HG02588 (cell line): ENCODE data around the gene CYTH1.
A peak's percentile ranks its signal among the peaks of the same experiment; 100 is the strongest.

Experiments
- ATAC-seq: cut with Tn5 transposase; IDR thresholded peaks from one replicate; pipeline ENCODE4 v1.9.1; 2021; ENCODE audit warnings: mild to moderate bottlenecking, moderate library complexity; ENCODE audit not compliant: unreplicated experiment

Gene CYTH1, protein sequence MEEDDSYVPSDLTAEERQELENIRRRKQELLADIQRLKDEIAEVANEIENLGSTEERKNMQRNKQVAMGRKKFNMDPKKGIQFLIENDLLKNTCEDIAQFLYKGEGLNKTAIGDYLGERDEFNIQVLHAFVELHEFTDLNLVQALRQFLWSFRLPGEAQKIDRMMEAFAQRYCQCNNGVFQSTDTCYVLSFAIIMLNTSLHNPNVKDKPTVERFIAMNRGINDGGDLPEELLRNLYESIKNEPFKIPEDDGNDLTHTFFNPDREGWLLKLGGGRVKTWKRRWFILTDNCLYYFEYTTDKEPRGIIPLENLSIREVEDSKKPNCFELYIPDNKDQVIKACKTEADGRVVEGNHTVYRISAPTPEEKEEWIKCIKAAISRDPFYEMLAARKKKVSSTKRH

DNA sequence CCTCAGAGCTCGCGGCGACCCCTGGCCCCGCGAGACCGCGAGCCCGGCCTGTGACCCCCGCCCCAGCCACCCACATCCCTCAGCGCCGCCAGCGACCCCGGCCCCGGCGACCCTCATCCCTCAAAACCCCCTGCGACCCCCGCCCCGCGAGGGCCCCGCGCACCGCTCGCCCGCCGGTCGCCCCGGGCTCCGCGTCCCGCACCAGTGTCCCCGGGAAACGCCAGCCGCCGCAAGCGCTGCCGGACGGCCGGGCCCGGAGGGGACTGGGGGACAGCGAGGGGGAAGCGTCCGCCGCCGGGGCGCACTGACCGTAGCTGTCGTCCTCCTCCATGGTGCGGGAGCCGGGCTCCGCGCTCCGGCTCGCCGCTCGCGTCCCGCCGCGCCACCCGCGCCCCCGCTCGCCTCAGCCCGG, at the start of gene CYTH1:
CYTH1 (minus strand) TSS at position 381 of the 412 bp plus-strand sequence; CDS start at position 331, 50 bp downstream.
- peak; percentile 11 for ATAC-seq

DNA sequence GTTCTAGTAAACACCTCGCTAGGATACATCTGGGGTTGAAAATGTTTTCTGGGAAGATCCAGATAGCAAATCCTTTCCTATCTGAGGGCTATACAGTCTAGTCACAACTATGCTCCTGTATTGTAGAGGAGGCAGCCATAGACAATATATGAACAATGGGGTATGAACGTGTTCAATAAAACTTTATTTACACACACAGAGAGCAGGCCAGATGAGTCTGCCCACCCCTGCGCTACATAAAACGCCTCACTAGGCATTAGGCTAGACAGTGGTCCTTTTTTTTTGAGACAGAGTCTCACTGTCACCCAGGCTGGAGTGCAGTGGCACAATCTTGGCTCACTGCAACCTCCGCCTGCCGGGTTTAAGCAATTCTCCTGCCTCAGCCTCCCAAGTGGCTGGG, 47.4 kb upstream of the CYTH1 start:
- ATAC-seq = no peak

DNA sequence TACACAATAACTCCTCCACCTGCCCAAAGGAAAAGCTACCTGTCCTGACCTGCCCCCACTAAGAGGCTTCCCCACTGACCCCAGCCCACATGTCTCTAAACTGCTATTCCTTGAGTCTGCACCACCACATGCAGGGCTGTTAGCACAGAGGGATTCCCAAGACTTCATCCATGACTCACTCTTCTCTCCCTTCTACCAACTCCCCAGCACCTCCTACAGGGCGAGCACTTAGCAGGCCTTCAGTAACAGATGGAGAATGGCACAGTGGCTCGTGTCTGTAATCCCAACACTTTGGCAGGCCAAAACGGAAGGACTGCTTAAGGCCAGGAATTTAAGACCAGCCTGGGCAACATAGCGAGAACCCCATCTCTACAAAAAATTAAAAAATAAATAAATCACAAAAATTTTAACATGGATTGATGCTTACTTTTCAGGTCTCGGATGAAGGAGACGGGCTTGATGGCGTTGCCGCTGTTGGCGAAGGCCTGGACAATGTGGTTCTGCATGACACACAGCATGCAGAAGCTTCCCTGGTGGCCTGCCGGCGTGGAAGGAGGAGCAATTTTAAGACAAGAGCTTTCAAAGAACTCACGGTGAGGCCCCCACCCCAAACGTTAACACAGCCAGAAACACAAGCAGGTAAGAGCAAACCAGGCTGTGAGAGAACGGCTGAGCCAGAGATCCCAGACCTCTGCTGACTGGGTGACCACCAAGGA, 46.6 kb upstream of the CYTH1 start:
- ATAC-seq = no peak

DNA sequence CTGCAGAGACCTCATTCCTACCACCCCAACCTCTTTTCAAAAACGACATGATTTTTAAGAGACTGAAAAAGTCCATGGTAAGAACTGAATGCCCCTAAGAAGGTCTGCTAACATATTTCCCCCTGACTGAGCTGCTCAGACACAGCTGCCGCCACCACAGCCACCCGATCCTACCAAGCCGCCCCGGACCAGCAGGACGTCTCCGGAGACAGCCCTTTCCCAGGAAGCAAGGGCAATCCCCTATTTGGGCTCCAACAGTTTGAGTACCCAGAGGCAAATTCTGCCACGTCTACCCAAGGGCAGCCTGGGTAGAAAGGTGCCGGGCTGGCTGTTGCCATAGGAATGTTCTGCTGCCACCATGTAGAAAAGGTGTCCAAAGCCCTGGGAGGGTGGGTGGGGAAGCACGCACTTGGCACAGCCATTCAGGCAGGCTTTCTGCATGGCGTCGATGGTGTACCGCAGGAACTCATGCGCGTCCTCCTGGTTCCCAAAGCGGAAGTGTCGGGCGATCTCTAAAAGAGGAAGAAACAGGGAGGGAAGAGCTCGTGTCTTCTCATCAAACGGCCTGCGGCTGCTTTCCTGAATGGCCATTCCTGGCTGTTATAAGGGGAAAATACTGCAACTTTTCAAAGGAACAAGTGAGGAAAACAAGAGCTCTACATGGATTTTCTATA, 44.9 kb upstream of the CYTH1 start:
- ATAC-seq = no peak

DNA sequence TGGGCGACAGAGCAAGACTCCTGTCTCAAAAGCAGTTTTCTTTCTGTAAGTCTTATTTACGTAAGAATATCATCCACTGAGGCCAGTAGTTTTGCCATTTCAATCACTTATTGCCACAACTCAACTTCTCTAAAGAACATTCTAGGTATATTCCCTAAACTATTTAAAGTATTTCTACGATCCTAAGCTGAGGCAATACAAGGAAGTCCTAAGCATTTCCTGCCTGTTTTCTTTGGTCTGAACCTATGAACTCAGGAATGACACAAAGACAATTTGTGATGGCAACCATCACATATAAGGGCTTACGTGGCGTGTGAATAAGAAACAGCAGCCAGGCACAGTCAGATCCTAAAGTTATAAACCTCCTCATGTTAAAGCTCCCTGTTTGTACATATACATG, 44.3 kb upstream of the CYTH1 start:
- no peak for ATAC-seq

DNA sequence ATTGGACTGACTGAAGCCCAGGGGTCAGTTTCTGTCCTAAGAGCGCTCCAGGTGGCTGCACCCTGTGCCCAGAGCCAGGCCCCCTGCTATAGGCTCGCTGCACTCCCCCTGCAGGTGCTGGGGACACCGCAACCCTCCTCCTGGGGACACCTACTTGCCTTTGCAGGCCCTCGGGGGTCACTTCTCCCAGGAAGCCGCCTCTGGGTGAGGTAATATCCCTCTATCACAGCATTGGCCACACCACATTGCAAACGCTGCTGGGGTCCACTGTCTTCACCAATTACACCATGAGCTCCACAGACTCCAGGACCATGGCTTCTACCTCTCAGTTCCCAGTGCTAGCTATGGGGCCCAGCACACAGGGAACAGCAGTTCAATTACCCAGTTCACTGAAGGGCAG, 43.6 kb upstream of the CYTH1 start:
- no peak for ATAC-seq

DNA sequence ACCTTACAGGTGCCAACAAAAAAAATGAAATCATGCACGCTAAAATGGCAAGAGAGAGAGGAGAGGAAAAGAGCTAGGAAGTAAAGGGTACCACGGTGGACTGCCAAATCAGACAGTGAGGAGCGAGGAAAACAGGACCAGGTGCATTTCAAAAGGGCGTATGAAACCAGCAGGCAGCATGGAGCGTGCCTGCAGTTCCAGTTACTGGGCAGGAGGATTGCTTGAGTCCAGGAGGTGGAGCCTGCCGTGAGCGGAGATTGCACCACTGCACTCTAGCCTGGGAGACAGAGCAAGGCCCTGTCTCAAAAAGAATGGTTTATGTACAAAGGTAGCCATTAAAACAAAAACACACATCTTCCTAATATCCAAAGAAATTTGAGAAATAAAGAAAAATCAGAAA, 42.2 kb upstream of the CYTH1 start:
- ATAC-seq = no peak

DNA sequence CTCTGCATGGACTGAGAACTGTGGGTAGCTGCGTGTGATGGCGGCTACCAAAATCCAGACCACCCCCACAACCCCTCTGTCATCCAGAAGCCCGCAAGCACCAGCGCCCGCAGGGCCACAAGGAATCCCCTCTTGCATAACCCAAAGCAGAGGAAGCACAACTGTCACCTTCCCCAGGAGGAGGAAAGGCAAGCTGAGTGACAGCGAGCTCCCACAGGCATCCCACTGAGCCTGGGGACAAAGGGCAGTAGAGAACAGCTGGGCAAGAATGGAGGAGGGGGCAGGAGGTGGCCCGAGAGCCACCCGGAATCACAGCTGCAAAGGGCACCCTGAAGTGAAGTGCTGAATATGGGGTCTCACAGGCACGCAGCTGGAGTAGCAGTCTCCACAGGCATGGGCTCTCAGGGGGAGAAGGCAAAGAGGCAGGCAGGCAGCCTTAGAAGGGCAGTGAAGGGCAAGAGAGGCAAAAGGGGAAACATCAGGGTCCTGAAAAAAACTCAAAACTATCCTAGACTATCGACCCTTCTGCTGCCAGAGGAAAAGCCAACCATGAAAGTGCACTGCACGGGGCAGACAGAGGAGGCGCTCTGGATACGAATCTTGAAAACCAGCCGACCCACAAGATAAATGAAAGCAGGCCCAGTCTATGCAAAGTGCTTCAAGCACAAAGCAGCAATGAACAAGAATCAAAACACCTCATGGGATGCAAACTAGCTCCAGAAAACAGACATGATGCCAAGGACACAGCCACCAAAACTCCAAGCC, 41.4 kb upstream of the CYTH1 start:
- no peak for ATAC-seq

DNA sequence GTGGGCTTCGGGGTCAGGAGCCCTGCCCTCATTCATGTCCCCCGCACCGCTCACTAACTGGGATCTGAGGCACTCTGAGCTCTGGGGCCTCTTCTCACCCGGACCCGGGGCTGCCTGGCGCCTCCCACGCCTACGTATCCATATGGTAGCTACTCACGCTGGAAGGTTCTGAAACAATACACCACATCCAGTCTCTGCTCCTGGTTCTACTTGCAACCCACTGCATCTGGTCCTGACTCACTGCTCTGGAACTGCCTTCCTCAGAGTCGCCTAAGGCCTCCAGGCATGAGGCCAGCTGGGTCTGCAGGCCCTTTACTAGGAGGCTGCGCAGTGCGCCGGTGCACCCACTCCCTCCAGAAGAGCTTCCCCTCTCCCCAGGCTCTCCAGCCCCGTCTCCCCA, 40.5 kb upstream of the CYTH1 start:
- ATAC-seq = no peak

DNA sequence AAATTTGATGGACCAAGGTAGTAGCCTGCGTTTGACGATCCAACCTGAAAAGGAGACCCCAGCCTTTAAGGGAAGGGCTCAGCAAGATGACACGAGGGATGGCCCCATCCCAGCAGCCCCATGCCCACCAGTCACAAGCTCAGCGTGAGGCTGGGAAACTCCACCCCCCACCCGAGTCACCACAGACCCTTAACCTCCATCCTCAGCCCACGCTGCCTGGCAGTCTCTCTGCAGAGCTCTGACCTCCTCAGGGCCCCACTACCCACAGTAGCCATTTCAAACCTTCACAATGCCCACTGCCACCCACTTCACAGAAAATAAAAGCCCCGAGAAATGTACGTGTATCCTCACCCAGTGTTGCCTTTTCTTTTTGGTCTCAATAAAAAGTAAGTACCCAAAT, 39.9 kb upstream of the CYTH1 start:
- ATAC-seq = no peak

DNA sequence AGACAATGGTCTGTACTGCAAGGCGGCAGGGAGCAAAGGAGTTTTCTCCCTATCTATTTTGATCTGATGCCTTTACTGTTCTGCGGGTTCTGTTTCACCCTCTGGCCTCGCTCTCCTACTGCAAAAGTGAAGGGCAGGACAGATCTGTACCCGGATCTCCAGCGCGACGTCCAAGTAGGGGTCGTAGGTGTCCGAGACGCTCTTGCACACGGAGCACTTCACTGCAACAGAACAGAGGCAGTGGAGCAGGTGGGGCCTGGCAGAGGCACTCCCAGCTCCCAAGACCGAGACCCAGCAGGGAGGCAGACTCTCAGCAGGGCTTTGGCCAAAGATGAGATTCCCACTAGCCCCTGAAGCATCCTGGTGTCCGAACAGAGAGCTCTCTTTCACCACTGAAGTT, 38.8 kb upstream of the CYTH1 start:
- no peak for ATAC-seq

DNA sequence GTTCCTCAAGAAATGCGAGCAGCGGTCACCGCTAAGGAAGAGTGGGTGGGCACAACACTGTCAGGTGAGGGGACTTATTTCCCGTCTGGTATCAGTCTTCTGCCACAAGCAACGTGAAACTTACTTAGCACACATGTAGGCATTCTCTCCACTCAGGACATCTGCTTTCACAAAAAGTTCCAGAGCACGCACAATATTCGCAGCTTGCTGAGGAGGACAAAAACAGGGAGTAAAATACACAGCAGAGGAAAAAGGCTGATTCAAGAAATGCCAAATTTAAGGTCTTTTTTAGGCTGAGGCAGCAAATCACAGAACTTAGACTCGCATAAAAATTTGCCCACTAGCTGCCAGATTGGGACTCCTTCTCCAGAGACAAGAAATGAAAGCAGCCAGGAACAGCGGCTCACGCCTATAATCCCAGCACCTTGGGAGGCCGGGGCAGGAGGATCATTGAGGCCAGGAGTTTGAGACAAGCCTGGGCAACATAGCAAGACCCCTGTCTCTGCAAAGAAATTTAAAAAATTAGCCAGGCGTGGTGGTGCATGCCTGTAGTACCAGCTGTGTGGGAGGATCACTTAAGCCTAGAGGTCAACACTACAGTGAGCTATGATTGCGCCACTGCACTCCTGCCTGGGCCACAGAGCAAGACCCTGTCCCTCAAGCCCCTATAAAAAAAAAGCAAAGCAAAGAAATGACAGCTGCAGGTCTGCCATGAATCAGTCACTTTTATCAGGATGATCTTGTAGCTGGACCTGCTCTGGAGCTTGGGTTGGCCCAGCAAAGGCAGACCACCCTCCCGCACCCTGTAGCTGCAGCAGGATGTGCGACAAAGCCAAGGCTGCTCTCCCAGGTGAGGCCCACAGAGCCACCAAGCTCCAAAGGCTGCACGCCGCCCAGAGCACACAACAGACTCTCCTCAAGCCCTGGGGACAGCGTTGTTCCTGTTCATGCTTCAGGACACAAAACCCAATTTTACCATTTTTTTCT, 38.0 kb upstream of the CYTH1 start:
- no peak for ATAC-seq

DNA sequence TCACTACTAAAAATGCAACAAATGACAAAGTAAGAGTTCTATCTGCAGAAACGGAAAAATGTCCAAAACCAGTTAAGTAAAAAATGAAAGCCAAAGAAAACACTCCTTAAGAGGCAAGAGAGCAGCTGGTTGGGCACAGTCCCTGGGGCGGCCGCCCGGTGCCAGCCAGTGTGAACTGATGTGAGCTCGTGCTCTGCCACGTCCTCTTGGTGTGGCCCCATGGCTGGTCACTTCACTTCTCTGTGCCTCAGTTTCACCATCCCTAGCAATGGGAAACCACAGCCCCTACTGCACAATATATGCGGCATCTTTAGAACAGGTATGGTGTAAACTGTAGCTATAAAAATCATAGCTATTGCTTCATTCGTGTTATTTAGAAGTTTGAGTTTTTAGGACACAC, 37.3 kb upstream of the CYTH1 start:
- no peak for ATAC-seq

DNA sequence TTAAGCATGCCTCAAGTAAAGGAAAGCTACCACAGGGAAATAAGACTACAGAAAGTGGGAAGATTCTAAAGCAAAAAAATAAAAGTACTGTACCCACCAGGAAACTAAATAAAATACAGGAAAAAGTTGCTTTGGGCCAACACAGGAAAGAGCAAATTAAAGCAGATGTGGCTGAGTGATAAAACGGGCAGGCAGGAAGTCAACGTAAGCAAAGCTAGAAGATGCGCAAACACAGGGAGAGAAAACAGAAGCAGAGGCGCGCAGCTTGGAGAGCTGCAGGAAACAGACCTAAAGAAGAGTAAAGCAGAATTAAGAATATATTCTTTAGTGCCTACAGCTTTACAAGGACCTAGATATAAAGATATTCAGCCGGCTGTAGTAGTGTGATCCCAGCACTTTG, 36.9 kb upstream of the CYTH1 start:
- ATAC-seq = no peak

DNA sequence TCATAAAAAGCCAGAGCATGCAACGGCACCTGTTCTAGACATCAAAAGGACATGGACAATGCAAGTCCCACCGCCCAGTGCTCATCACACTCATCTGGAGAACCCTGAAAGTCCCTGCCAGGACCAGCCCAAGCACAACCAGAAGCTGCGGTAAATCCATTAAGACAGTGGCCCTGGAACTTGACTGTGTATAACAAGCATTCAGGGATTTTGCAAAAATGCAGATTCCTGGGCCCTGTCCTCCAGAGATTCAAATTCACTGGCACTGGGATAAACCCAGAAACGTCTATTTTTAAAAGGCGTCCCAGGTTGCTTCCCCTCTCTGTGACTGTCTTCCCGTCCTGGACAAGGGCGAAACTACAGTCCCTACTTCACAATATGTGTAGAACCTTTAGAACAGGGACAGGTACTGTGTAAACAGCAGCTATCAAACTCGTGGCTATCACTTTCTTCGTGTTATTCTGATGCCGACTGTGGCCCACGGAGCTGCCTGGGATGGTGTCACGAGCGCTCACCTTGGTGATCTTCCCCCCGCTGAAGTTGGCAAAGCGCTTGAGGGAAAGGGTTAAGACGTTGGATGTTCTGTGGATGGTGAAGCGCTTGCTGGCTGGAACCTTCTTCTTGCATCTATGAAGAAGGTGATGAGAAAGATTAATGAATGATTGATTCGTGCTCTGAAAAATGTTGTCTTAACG, 36.2 kb upstream of the CYTH1 start:
- ATAC-seq = no peak

DNA sequence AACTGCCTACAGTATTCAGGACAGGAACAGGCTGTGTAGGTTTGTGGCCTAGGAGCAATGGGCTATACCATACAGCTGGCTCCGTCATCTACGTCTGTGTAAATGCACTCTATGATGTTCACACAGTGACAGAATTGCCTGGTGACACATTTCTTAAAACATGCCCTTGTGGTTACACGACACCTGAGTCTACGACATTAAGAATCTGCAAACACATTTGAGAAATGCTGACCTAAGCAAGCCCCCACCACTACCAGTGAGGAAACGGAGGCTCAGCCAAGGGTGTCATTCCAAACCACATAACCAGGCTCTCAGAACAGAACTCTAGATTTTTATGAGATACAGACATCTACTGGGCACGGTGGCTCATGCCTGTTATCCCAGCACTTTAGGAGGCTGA, 35.0 kb upstream of the CYTH1 start:
- no peak for ATAC-seq

DNA sequence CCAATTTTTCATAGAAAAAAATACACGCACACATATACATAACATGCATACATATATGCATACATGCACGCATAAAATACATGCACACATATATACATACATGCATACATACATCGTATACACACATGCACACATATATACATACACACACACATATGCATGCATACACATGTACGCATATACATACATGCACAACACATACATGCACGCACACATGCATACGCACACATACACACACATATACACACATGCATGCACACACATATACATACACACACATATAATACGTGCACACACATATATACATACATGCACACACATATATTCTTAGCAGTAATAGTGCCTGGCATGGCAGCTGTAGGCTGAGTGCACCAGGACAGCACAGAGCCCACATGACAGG, 33.6 kb upstream of the CYTH1 start:
- ATAC-seq = no peak

DNA sequence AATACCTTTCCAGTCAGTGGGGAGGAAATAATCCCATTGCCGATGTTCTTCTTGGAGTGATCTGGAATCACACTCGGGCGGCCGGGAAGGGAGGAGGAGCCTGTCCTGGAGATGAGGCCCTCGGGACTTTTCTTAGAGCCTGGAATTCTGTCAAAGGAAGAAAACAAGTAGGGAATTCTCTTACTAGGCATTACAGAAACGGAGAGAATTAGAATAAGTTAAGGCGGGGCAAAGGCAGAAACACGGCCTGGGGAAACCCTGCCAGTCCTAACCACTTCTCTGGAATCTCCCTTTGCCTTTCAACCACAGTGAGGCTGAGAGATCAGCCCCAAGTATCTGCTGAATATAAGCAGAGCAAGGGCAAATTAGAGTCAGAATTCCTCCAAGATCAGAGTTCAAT, 30.8 kb upstream of the CYTH1 start:
- ATAC-seq = no peak

DNA sequence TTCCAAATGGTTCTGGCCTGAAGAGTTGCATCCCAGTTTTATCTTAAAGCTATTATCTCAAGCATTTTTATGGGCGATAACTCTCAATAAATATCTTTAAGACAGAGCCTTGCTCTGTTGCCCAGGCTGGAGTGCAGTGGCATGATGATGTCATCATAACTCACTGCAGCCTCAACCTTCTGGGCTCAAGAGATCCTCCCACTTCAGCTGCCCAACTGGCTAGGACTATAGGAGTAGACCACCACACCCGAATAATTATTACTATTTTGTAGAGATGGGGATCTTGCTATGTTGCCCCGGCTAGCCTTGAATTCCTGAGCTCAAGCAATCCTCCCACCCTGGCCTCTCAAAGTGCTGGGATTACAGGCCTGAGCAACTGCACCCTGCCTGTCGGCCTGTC, 26.1 kb upstream of the CYTH1 start:
- no peak for ATAC-seq
